HepG2 (cell line): ENCODE results near the gene RASSF7. TPM values are rescaled to one million over a fixed set of nuclear protein-coding genes. Genes with fewer than 3 reads are reported as not detected.

Experiments
- CBFB ChIP-seq: sonication (generic); formaldehyde crosslinking; IDR thresholded peaks from 2 replicates; pipeline ENCODE4 v1.4.0; 2020; ENCODE audit warnings: missing genetic modification reagents
- FOXK1 ChIP-seq: sonication (generic); formaldehyde crosslinking; IDR thresholded peaks from 2 replicates; pipeline ENCODE4 v1.4.0; 2020; ENCODE audit warnings: low read depth, missing genetic modification reagents, borderline replicate concordance
- GLI4 ChIP-seq: sonication (generic); formaldehyde crosslinking; IDR thresholded peaks from 2 replicates; pipeline ENCODE4 v1.5.1; 2020; ENCODE audit warnings: missing genetic modification reagents, mild to moderate bottlenecking, moderate library complexity, borderline replicate concordance
- KAT2B ChIP-seq: fragments of 150-350 bp; IDR thresholded peaks from 2 replicates; pipeline ENCODE4 v1.6.1; 2014; ENCODE audit warnings: low read depth, low read length, borderline replicate concordance
- KDM2A ChIP-seq: sonication (generic); formaldehyde crosslinking; IDR thresholded peaks from 2 replicates; pipeline ENCODE4 v1.4.0; 2020; ENCODE audit warnings: low read depth, missing genetic modification reagents, borderline replicate concordance
- MAFK ChIP-seq, 2 experiments: IDR thresholded peaks in 1 of 2; conservative IDR thresholded peaks in 1 of 2; 2 replicates each; pipeline ENCODE4 v1.6.1; 2011; ENCODE audit warnings: improper control_type of control experiment in 2 of 2, low read length in 2 of 2
- POGZ ChIP-seq: sonication (generic); formaldehyde crosslinking; IDR thresholded peaks from 2 replicates; pipeline ENCODE4 v1.4.0; 2020; ENCODE audit warnings: mild to moderate bottlenecking, missing genetic modification reagents
- PRMT3 ChIP-seq: sonication (generic); formaldehyde crosslinking; IDR thresholded peaks from 2 replicates; pipeline ENCODE4 v1.8.1; 2022; ENCODE audit warnings: low read depth, mild to moderate bottlenecking, moderate library complexity, missing genetic modification reagents, borderline replicate concordance
- SP1 ChIP-seq, 2 experiments: fragments of 450-650 bp in 1 of 2; sonication (generic) in 1 of 2; formaldehyde crosslinking in 1 of 2; IDR thresholded peaks; 2 replicates each; pipeline versions ENCODE4 v1.4.0 to v1.6.1; 2016 to 2020; ENCODE audit warnings: missing genetic modification reagents in 1 of 2
- TARDBP ChIP-seq: sonication (generic); formaldehyde crosslinking; IDR thresholded peaks from 2 replicates; pipeline ENCODE4 v1.8.0; 2022; ENCODE audit warnings: mild to moderate bottlenecking, missing genetic modification reagents
- ZIK1 ChIP-seq: sonication (generic); formaldehyde crosslinking; IDR thresholded peaks from 2 replicates; pipeline ENCODE4 v1.5.0; 2020; ENCODE audit warnings: mild to moderate bottlenecking, low read depth, missing genetic modification reagents, borderline replicate concordance
- ZNF773 ChIP-seq: sonication (generic); formaldehyde crosslinking; IDR thresholded peaks from 2 replicates; pipeline ENCODE4 v1.4.0; 2020; ENCODE audit warnings: missing genetic modification reagents, borderline replicate concordance
- polyA plus RNA-seq, 8 experiments: library from polyadenylated mRNA; depleted of rRNA in 3 of 8; stranded (reverse) in 7 of 8; unstranded in 1 of 8; fragments of >200 nt; fragmentation: Illumina TruSeq in 4 of 8; extraction: Trizol in 4 of 8; gene quantifications; 2 replicates each; pipeline versions ENCODE4 v1.2.1 to v1.2.3, GENCODE V29; 2011 to 2016; ENCODE audit warnings: low read depth in 4 of 8, missing spikeins in 1 of 8, mixed read lengths in 1 of 8; ENCODE audit not compliant: insufficient read depth in 1 of 8
- total RNA-seq, 5 experiments: library from RNA; depleted of rRNA; stranded (reverse); fragments of >200 nt; fragmentation: Illumina TruSeq; extraction: Trizol; gene quantifications; 2 replicates each; pipeline ENCODE4 v1.2.3, GENCODE V29; 2016; ENCODE audit warnings: low read depth in 1 of 5
- TF ChIP-seq, protein P1 (sequence below): sonication (generic); formaldehyde crosslinking; IDR thresholded peaks from 2 replicates; pipeline ENCODE4 v1.4.0; 2020; ENCODE audit warnings: missing genetic modification reagents, borderline replicate concordance
- TF ChIP-seq, protein P2 (sequence below): sonication (generic); formaldehyde crosslinking; IDR thresholded peaks from 2 replicates; pipeline ENCODE4 v1.5.0; 2020; ENCODE audit warnings: mild to moderate bottlenecking, missing genetic modification reagents, borderline replicate concordance
- TF ChIP-seq, protein P3 (sequence below): IDR thresholded peaks from 2 replicates; pipeline ENCODE4 v1.6.1; 2016; ENCODE audit warnings: low read depth, control low read depth
- TF ChIP-seq, protein P4 (sequence below): sonication (generic); formaldehyde crosslinking; IDR thresholded peaks from 2 replicates; pipeline ENCODE4 v1.5.0; 2020; ENCODE audit warnings: missing genetic modification reagents

Gene RASSF7
- total and polyA plus RNA-seq, 2 of the 13 experiments (the other 11 are each of a cell fraction or from before 2014, with no cell fraction given) = 20.2 to 28.6 TPM

DNA sequence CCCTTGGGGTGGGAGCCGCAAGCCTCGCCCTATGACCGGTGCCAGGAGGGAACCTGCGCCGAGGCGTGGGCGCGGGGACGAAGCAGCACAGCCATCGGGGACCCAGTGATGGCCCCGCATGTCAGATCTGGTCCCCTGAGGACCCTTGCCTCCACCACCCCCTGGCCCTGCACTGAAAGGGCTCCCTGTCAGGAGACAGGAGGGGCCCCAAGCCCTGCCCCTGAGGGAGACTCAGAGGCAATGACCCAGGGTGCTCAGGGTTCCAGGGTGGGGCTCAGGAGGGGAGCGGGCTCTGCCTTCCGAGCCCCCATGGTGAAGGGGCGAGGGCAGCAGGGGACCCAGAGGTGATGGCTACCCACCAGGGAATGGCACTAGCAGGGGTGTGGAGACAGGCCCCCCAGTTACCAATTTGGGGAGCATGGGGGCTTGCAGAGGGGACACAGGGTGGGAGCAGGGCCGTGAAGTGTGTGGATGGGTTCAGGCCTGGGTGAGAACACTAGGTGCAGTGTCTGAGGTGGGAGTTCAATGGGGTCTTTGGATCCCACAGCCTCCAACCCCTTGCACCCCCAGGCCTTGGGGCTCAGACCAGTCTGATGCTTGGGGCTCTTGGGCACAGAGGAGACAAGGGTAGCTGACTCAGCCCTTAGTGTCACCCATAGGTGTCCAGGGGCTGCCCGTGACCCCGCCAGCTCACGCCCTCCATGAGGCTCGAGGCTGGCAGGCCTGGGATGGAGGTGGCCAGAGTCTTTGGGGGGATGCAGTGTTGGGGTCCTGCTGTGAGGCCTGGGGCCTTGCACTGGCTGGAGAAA lies 22.9 kb upstream of the RASSF7 start (continued):
- TF ChIP-seq, protein P1, sequence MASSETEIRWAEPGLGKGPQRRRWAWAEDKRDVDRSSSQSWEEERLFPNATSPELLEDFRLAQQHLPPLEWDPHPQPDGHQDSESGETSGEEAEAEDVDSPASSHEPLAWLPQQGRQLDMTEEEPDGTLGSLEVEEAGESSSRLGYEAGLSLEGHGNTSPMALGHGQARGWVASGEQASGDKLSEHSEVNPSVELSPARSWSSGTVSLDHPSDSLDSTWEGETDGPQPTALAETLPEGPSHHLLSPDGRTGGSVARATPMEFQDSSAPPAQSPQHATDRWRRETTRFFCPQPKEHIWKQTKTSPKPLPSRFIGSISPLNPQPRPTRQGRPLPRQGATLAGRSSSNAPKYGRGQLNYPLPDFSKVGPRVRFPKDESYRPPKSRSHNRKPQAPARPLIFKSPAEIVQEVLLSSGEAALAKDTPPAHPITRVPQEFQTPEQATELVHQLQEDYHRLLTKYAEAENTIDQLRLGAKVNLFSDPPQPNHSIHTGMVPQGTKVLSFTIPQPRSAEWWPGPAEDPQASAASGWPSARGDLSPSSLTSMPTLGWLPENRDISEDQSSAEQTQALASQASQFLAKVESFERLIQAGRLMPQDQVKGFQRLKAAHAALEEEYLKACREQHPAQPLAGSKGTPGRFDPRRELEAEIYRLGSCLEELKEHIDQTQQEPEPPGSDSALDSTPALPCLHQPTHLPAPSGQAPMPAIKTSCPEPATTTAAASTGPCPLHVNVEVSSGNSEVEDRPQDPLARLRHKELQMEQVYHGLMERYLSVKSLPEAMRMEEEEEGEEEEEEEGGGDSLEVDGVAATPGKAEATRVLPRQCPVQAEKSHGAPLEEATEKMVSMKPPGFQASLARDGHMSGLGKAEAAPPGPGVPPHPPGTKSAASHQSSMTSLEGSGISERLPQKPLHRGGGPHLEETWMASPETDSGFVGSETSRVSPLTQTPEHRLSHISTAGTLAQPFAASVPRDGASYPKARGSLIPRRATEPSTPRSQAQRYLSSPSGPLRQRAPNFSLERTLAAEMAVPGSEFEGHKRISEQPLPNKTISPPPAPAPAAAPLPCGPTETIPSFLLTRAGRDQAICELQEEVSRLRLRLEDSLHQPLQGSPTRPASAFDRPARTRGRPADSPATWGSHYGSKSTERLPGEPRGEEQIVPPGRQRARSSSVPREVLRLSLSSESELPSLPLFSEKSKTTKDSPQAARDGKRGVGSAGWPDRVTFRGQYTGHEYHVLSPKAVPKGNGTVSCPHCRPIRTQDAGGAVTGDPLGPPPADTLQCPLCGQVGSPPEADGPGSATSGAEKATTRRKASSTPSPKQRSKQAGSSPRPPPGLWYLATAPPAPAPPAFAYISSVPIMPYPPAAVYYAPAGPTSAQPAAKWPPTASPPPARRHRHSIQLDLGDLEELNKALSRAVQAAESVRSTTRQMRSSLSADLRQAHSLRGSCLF (CRISPR knock-in tag) = no peak
- TF ChIP-seq KDM2A (CRISPR knock-in tag) = peak; percentile 16; the same call in 1 of the 2 replicates
- 0 out of 2 replicates have a peak, but pooled peaks have one; percentile 2 for TF ChIP-seq FOXK1 (CRISPR knock-in tag)
- no peak for TF ChIP-seq GLI4 (CRISPR knock-in tag)
- no peak for TF ChIP-seq KAT2B
- no peak for TF ChIP-seq PRMT3 (CRISPR knock-in tag)
- no peak for TF ChIP-seq ZIK1
- TF ChIP-seq, protein P2, sequence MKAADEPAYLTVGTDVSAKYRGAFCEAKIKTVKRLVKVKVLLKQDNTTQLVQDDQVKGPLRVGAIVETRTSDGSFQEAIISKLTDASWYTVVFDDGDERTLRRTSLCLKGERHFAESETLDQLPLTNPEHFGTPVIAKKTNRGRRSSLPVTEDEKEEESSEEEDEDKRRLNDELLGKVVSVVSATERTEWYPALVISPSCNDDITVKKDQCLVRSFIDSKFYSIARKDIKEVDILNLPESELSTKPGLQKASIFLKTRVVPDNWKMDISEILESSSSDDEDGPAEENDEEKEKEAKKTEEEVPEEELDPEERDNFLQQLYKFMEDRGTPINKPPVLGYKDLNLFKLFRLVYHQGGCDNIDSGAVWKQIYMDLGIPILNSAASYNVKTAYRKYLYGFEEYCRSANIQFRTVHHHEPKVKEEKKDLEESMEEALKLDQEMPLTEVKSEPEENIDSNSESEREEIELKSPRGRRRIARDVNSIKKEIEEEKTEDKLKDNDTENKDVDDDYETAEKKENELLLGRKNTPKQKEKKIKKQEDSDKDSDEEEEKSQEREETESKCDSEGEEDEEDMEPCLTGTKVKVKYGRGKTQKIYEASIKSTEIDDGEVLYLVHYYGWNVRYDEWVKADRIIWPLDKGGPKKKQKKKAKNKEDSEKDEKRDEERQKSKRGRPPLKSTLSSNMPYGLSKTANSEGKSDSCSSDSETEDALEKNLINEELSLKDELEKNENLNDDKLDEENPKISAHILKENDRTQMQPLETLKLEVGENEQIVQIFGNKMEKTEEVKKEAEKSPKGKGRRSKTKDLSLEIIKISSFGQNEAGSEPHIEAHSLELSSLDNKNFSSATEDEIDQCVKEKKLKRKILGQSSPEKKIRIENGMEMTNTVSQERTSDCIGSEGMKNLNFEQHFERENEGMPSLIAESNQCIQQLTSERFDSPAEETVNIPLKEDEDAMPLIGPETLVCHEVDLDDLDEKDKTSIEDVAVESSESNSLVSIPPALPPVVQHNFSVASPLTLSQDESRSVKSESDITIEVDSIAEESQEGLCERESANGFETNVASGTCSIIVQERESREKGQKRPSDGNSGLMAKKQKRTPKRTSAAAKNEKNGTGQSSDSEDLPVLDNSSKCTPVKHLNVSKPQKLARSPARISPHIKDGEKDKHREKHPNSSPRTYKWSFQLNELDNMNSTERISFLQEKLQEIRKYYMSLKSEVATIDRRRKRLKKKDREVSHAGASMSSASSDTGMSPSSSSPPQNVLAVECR = 0 out of 2 replicates have a peak, but pooled peaks have one; percentile 8
- TF ChIP-seq, protein P3, sequence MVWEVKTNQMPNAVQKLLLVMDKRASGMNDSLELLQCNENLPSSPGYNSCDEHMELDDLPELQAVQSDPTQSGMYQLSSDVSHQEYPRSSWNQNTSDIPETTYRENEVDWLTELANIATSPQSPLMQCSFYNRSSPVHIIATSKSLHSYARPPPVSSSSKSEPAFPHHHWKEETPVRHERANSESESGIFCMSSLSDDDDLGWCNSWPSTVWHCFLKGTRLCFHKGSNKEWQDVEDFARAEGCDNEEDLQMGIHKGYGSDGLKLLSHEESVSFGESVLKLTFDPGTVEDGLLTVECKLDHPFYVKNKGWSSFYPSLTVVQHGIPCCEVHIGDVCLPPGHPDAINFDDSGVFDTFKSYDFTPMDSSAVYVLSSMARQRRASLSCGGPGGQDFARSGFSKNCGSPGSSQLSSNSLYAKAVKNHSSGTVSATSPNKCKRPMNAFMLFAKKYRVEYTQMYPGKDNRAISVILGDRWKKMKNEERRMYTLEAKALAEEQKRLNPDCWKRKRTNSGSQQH (CRISPR knock-in tag) = 0 out of 2 replicates have a peak, but pooled peaks have one; percentile 29
- TF ChIP-seq TARDBP (CRISPR knock-in tag) = no peak
- no peak for TF ChIP-seq CBFB
- no peak for TF ChIP-seq ZNF773
- no peak for TF ChIP-seq SP1 (IDR thresholded peaks at IDR 0.05)
- no peak for TF ChIP-seq SP1 (CRISPR knock-in tag; IDR thresholded peaks at IDR 0.05)
- peak; percentile 42 to 43; a peak in 2 of 4 replicates for TF ChIP-seq MAFK (conservative IDR thresholded peaks at IDR 0.05 in 1 of 2, IDR thresholded peaks at IDR 0.05 in 1 of 2; ENCODE audit: low read length in 2 of 2)
- TF ChIP-seq, protein P4, sequence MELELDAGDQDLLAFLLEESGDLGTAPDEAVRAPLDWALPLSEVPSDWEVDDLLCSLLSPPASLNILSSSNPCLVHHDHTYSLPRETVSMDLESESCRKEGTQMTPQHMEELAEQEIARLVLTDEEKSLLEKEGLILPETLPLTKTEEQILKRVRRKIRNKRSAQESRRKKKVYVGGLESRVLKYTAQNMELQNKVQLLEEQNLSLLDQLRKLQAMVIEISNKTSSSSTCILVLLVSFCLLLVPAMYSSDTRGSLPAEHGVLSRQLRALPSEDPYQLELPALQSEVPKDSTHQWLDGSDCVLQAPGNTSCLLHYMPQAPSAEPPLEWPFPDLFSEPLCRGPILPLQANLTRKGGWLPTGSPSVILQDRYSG (CRISPR knock-in tag) = no peak
- TF ChIP-seq POGZ (CRISPR knock-in tag) = no peak
